Esophagus squamous epithelium (tissue), 4 donors: ENCODE data around the gene GATAD2A.

Experiments
- POLR2A ChIP-seq, 4 donors: fragments of 450-650 bp; IDR thresholded peaks; one replicate each; pipeline ENCODE4 v1.6.1; 2017; ENCODE audit warnings: antibody characterized with exemption in 4 of 4, mild to moderate bottlenecking in 4 of 4, moderate library complexity in 3 of 4
- TF ChIP-seq, protein P1 (sequence below), 6 experiments: fragments of 450-650 bp in 4 of 6; fragments of 200-600 bp in 2 of 6; sonication (generic) in 2 of 6; IDR thresholded peaks; one replicate each; pipeline ENCODE4 v1.5.1; 2016 to 2019; ENCODE audit warnings: antibody characterized with exemption in 6 of 6, mild to moderate bottlenecking in 4 of 6, moderate library complexity in 4 of 6

DNA sequence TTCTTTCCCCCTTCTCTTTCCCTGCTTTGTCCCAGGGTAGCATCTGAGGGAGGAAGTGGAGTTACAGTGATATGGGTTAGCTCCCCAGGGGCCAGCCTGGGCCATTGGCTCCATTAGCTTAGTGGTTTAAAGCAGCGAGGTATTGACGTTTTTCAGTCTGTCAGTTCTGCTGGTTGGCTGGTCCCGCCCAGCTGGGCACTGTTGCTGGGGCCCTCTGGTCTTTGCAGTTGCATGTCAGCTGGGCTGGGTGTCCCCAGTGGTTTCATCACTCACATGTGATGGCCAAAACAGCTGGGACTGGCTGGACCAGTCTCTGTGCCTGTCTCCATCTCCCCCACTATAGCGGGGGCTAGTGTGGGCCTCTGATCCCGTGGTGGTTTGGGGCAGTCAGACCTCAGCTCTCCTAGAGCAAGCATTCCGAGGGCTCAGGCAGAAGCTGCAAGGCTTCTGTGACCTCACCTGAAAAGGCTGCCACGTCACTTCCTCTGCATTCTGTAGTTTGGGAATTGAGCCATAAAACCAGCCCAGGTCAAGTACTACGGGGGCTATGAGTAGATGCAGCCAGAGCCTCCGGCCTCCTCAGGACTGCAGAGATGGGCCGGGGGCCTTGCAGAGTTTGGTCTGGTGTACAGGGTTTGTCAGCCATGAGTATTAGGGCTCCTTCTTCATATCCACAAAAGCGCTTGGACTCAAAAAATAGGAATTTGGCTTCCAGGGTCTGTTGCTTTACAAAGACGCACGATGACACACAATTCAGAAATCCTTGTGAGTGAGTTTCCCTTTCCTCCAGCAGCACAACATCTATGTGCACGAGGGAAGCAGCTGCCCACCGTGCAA lies 79.9 kb downstream of the GATAD2A start:
- TF ChIP-seq, protein P1, sequence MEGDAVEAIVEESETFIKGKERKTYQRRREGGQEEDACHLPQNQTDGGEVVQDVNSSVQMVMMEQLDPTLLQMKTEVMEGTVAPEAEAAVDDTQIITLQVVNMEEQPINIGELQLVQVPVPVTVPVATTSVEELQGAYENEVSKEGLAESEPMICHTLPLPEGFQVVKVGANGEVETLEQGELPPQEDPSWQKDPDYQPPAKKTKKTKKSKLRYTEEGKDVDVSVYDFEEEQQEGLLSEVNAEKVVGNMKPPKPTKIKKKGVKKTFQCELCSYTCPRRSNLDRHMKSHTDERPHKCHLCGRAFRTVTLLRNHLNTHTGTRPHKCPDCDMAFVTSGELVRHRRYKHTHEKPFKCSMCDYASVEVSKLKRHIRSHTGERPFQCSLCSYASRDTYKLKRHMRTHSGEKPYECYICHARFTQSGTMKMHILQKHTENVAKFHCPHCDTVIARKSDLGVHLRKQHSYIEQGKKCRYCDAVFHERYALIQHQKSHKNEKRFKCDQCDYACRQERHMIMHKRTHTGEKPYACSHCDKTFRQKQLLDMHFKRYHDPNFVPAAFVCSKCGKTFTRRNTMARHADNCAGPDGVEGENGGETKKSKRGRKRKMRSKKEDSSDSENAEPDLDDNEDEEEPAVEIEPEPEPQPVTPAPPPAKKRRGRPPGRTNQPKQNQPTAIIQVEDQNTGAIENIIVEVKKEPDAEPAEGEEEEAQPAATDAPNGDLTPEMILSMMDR (IDR thresholded peaks at IDR 0.05), result no peak
- no peak for TF ChIP-seq POLR2A (IDR thresholded peaks at IDR 0.05)
